Stimulated activated CD4-positive, alpha-beta T cell treated with anti-CD3 and anti-CD28 coated beads, TNF-alpha, amount 100 ng/mL, for 24 hours (primary cell): ENCODE data around the gene CYP4V2.

Source experiments
- DNase-seq, 3 experiments: peaks; one replicate each; pipeline ENCODE4 v3.0.0-alpha.2; 2020; ENCODE audit warnings: low read depth in 3 of 3

CYP4V2 gene

DNA sequence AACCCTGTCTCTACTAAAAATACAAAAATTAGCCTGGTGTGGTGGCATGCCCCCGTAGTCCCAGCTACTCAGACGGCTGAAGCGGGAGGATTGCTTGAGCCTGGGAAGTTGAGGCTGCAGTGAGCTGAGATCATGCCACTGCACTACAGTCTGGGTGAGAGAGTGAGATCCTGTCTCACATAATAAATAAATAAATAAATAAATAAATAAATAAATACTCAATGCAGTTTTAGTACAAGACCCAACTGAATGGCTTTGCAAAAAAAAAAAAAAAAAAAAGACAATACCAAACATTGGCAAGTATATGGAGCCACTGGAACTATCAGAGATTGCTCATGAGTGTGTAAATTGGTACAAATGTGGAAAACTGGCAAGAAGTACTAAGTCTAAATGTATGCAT lies 3.3 kb upstream of the CYP4V2 start:
- DNase-seq: no peak

GRCh38 chr4:186189656-186190055 lies 1.7 kb upstream of the CYP4V2 start:
- DNase-seq: no peak

GRCh38 chr4:186190581-186191199 lies 677 bp upstream of the CYP4V2 start:
- DNase-seq: peak in 2 of 3 experiments; percentile 17 to 37

GRCh38 chr4:186192066-186192612 lies 772 bp downstream of the CYP4V2 start:
- DNase-seq: no peak

- DNase-seq: no peak
Measured at GRCh38 chr4:186193851-186194250, 2.5 kb downstream of the CYP4V2 start.

DNA sequence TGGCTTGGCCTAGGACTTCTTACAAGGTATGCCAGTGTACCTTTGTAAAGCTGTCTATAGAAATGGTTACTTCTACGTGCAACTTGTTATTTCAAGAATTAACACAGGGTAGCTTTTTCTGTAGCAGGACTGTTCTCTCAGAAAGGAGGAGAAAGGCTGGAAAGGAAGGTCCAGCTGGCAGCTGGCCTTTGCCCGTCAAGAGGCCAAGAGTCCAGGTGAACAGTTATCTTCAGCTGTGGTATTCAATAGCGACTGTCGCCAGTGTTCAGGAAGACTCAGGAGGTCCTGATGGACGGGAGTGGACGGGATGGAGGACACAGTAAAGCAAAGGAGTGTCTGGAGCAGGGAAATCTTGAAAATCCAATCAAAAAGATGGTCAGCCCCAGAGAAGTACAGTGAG lies 4.7 kb downstream of the CYP4V2 start:
- DNase-seq: no peak

GRCh38 chr4:186200516-186200915 lies 9.1 kb downstream of the CYP4V2 start:
- DNase-seq: no peak

DNA sequence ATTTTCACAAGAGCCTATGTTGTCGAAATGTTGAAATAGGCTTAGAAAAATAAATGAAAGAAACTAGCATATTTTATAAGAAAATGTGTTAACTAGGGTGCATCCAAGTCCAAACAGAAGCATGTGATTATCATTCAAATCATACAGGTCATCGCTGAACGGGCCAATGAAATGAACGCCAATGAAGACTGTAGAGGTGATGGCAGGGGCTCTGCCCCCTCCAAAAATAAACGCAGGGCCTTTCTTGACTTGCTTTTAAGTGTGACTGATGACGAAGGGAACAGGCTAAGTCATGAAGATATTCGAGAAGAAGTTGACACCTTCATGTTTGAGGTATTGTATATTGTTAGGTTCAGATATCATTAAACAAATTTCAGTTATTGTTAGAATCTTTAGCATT lies 9.6 kb downstream of the CYP4V2 start:
- DNase-seq: no peak

GRCh38 chr4:186201535-186202230 lies 10.3 kb downstream of the CYP4V2 start:
- peak; percentile 16 to 60 (median 33) for DNase-seq

GRCh38 chr4:186202490-186203140 lies 11.2 kb downstream of the CYP4V2 start:
- no peak for DNase-seq

DNA sequence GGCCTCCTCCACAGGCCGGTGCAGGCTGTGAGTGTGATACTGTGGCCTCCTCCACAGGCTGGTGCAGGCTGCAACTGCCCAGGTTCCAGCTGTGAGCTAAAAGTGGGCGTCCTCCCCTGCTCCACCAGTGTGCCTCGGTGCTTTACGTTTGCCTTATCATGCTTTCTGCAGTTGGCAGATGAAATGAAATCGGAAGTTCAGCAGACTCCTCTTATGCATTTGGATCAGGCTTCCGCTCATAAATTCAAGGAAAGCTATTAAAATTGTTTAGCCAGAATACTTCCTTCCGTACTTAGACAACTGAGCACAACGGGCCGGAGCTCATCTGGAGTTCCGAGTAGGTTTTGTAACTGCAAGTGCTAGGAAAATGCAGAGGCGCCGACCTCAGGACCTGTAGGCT lies 12.0 kb downstream of the CYP4V2 start:
- no peak for DNase-seq

GRCh38 chr4:186204103-186204559 lies 12.8 kb downstream of the CYP4V2 start:
- peak in 2 of 3 experiments; percentile 48 to 63 for DNase-seq

- DNase-seq: no peak
Measured at GRCh38 chr4:186204686-186205085, 13.3 kb downstream of the CYP4V2 start.

DNA sequence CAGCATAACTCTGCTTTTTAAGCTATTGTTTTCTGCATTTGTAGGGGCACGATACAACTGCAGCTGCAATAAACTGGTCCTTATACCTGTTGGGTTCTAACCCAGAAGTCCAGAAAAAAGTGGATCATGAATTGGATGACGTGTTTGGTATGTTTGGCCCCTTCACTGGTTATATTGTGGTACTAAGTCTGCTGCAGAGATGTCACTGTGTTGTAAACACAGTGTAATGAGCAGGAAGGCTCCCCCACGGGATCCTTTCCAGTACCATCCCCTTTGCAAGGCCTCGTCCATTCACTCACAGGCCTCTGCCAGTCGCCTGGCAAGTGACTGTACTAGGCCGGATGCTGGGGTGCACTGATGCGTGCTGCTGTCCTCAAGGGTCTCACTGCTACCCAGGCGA lies 13.8 kb downstream of the CYP4V2 start:
- no peak for DNase-seq

- DNase-seq: no peak
Measured at GRCh38 chr4:186216465-186217024, 25.2 kb downstream of the CYP4V2 start.

GRCh38 chr4:186217733-186218293 lies 26.4 kb downstream of the CYP4V2 start:
- no peak for DNase-seq

GRCh38 chr4:186221624-186222023 lies 30.3 kb downstream of the CYP4V2 start:
- no peak for DNase-seq

DNA sequence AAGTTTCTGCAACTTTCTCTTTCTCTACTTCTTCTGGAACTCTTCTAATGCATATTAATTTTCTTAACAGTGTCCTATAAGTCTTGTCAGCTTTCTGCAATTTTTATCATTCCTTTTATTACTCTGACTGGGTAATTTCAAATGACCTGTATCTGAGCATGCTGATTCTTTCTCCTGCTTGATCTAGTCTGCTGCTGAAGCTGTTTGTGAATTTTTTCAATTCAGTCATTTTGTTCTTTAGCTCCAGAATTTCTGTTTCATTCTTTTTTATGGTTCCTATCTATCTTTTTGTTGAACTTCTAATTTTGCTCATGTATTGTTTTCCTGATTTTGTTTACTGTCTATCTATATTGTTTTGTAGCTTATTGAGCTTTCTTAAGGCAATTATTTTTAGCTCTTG lies 34.5 kb downstream of the CYP4V2 start:
- no peak for DNase-seq

DNA sequence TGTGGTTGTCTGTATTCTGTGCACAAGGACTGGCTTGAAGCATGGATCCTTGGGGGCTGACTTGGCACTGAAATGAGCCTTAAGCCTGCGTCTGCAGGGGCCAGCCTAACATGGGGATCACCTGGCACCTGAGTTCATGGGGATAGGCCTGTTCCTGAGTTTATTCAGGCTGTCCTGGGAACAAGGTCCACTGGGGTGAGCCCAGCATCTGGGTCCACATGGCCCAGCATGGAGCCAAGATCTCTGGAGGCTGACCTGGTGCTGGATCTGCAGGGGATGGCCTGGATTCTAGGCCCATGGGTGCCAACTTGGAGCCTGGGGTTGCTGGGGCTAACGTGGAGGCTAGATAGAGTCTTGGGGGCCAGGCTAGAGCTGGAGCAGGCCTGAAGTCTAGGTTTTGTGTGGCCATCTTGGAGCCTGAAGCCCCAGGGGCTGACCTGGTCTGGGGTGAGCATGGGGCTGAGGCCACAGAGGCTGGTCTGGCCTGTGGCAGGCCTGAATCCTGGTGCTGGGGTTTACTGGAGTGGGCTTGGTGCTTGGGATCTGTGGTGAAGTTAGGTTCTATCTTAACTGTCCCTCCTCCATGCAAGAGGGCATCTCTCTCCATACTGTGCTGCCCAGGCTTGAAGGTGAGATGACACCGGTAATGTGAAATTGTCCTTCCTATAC lies 35.3 kb downstream of the CYP4V2 start:
- no peak for DNase-seq

DNA sequence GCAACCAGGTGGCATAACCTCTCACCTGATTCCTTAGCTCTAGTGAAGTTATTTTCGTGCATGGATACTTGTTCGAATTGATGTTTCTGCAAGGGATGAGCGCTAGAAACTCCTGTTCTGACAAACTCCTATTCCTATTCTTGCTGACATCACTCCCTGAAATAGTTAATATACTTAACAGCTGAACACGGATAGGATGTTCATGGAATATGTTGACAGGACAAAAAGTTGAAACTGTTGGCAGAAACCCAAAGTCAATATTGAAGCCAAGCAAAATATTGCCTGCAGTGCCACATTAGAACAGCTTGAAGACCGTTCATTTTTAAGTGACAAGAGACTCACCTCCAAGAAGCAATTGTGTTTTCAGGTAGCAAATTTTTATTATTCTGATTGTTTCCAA lies 35.9 kb downstream of the CYP4V2 start, which contains the start of gene KLKB1:
Gene KLKB1 (plus strand): TSS at position 287 of the 400 bp plus-strand sequence. CDS start 689 bp downstream, outside the sequence.
- no peak for DNase-seq
